ENCODE results near the gene ETNK1. TPM values are rescaled to one million over a fixed set of nuclear protein-coding genes. Genes with fewer than 3 reads are reported as not detected.
"Not testable (repeated sequence)": the region's sequence is repeated elsewhere in the genome, so short reads cannot be mapped to it uniquely, and the experiment has no call there.

The ETNK1 gene
- polyA plus RNA-seq, 1 of the 3 experiments (the other 2 are of a cell fraction): 7.9 TPM

DNA sequence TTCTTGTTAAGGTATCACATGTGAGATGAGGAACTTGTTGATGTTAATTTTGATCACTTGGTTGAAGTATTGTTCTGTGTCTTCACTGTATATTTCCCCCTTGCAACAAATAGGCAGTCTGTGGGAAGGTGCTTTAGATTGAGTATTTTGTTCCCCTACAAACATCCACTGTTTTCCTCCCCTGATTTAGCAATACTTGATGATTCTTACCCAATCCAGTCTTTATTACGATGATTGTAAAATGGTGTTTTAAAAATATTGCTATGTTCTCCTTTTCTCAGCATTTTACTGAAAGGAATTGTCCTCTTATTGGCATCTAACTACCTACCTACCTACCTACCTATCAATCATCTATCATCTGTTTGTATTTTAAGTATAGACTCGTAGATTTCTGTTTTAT lies 66.3 kb downstream of the ETNK1 start:
- ChIA-PET CTCF (no interaction called here), POLR2A (no interaction called here)
- 93% methylated on average over 2 of the region's 2 CpGs for WGBS (ENCODE audit: low lambda C conversion rate)
- no peaks in the 10 kb centered on the region for H3K9me3 ChIP-seq
- peaks cover 8 to 12% of the 10 kb centered on the region in 2 experiments for H3K36me3 ChIP-seq (replicated peaks in 1 of 2; ENCODE audit: control insufficient read depth in 1 of 2, insufficient read depth in 2 of 2, low read length in 1 of 2)
- H3K27ac ChIP-seq (ENCODE audit: low read depth in 2 of 2, low read length in 1 of 2): no peak overlapping the region
- no peaks in the 10 kb centered on the region for H3K79me2 ChIP-seq (ENCODE audit: insufficient read depth)
- H3K4me1 ChIP-seq (ENCODE audit: control insufficient read depth in 1 of 2, insufficient read depth in 2 of 2, low read depth in 1 of 2, low read length in 1 of 2): peaks cover 0 to 6% of the 10 kb centered on the region in 2 experiments; a peak in 1 of 4 replicates
- H3F3A ChIP-seq (replicated peaks; ENCODE audit: insufficient read depth): peaks cover 13% of the 10 kb centered on the region
- TF ChIP-seq, protein P1, sequence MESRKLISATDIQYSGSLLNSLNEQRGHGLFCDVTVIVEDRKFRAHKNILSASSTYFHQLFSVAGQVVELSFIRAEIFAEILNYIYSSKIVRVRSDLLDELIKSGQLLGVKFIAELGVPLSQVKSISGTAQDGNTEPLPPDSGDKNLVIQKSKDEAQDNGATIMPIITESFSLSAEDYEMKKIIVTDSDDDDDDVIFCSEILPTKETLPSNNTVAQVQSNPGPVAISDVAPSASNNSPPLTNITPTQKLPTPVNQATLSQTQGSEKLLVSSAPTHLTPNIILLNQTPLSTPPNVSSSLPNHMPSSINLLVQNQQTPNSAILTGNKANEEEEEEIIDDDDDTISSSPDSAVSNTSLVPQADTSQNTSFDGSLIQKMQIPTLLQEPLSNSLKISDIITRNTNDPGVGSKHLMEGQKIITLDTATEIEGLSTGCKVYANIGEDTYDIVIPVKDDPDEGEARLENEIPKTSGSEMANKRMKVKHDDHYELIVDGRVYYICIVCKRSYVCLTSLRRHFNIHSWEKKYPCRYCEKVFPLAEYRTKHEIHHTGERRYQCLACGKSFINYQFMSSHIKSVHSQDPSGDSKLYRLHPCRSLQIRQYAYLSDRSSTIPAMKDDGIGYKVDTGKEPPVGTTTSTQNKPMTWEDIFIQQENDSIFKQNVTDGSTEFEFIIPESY (IDR thresholded peaks at IDR 0.05; ENCODE audit: borderline replicate concordance, low read depth): no peak
- no peak for TF ChIP-seq TEAD4 (IDR thresholded peaks at IDR 0.05; ENCODE audit: borderline replicate concordance, insufficient read depth)
- no peak for TF ChIP-seq GABPA (IDR thresholded peaks at IDR 0.05; ENCODE audit: low read depth)
- no peak for TF ChIP-seq TCF12 (IDR thresholded peaks at IDR 0.05)
- TF ChIP-seq, protein P2, sequence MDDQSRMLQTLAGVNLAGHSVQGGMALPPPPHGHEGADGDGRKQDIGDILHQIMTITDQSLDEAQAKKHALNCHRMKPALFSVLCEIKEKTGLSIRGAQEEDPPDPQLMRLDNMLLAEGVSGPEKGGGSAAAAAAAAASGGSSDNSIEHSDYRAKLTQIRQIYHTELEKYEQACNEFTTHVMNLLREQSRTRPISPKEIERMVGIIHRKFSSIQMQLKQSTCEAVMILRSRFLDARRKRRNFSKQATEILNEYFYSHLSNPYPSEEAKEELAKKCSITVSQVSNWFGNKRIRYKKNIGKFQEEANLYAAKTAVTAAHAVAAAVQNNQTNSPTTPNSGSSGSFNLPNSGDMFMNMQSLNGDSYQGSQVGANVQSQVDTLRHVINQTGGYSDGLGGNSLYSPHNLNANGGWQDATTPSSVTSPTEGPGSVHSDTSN (IDR thresholded peaks at IDR 0.05): no peak
- TF ChIP-seq JUND (IDR thresholded peaks at IDR 0.05): no peak
- no peak for TF ChIP-seq FOXM1 (IDR thresholded peaks at IDR 0.05; ENCODE audit: low read depth)
- TF ChIP-seq MEF2A (IDR thresholded peaks at IDR 0.05; ENCODE audit: borderline replicate concordance, low read depth): no peak
- no peak for TF ChIP-seq EP300 (IDR thresholded peaks at IDR 0.05; ENCODE audit: borderline replicate concordance in 1 of 2, low read depth in 1 of 2, low read length in 1 of 2)
- no peaks in the 10 kb centered on the region for H4K20me1 ChIP-seq (ENCODE audit: insufficient read depth)
- no peak overlapping the region for H2AFZ ChIP-seq (ENCODE audit: low read depth)
- 0 out of 2 replicates have a peak, but pooled peaks cover 2% of the 10 kb centered on the region for H3K9me2 ChIP-seq
- H3K27me3 ChIP-seq (ENCODE audit: insufficient read depth): no peaks in the 10 kb centered on the region
- H3K9ac ChIP-seq: no peak overlapping the region
- H3K4me2 ChIP-seq: no peak overlapping the region
- H3K4me3 ChIP-seq (ENCODE audit: low read depth in 2 of 2, low read length in 1 of 2): no peak overlapping the region
- DNase-seq: no peak

DNA sequence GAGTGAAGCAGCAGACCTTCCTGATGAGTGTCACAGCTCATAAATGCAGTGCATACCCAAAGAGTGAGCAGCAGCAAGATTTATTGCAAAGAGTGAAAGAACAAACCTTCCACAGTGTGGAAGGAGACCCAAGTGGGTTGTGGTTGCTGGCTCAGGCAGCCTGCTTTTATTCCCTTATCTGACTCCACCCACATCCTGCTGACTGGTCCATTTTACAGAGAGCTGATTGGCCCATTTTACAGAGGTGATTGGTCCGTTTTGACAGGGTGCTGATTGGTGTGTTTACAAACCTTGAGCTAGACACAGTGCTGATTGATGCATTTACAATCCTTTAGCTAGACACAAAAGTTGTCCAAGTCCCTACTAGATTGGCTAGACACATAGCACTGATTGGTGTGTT lies 67.5 kb downstream of the ETNK1 start:
- H3K4me2 ChIP-seq; H3K36me3 ChIP-seq (replicated peaks in 1 of 2; ENCODE audit: control insufficient read depth in 1 of 2, insufficient read depth in 2 of 2, low read length in 1 of 2); H3K4me1 ChIP-seq (ENCODE audit: control insufficient read depth in 1 of 2, insufficient read depth in 2 of 2, low read depth in 1 of 2, low read length in 1 of 2); H3K9ac ChIP-seq; H2AFZ ChIP-seq (ENCODE audit: low read depth); H3K27ac ChIP-seq (ENCODE audit: low read depth in 2 of 2, low read length in 1 of 2); H3K27me3 ChIP-seq (ENCODE audit: insufficient read depth); CTCF ChIA-PET; H3K4me3 ChIP-seq (ENCODE audit: low read depth in 2 of 2, low read length in 1 of 2); DNase-seq; H3F3A ChIP-seq (replicated peaks; ENCODE audit: insufficient read depth); H3K9me2 ChIP-seq; POLR2A ChIA-PET; H3K79me2 ChIP-seq (ENCODE audit: insufficient read depth); H3K9me3 ChIP-seq; H4K20me1 ChIP-seq (ENCODE audit: insufficient read depth): not testable (repeated sequence)
- 67% methylated on average over 1 of the region's 1 CpG for WGBS (ENCODE audit: low lambda C conversion rate)

DNA sequence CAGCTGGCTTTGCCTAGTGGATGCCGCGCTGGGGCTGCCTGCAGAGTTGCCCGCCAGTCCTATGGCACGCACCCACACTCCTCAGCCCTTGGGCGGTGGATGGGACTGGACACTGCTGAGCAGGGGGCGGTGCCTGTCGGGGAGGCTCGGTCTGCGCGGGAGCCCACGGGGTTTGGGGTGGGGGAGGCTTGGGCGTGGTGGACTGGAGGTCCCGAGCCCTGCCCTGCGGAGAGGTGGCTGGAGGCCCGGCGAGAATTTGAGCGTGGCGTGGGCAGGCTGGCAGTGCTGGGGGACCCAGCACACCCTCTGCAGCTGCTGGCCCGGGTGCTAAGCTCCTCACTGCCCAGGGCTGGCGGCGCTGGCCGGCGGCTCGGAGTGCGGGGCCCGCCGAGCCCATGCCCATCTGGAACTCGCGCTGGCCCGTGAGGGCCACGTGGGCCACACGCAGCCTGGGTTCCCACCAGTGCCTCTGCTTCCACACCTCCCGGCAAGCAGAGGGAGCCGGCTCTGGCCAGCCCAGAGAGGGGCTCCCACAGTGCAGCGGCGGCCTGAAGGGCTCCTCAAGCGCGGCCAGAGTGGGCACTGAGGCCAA lies 68.1 kb downstream of the ETNK1 start:
- DNase-seq: no peak
- no peaks in the 10 kb centered on the region for H3K27me3 ChIP-seq (ENCODE audit: insufficient read depth)
- ChIA-PET CTCF (no interaction called here), POLR2A (no interaction called here)
- H3K9me2 ChIP-seq: 0 out of 2 replicates have a peak, but pooled peaks cover 2% of the 10 kb centered on the region
- TF ChIP-seq MXI1 (IDR thresholded peaks at IDR 0.05; ENCODE audit: low read depth, low read length): no peak
- TF ChIP-seq, protein P1 (IDR thresholded peaks at IDR 0.05; ENCODE audit: borderline replicate concordance, low read depth): no peak
- TF ChIP-seq RCOR1 (IDR thresholded peaks at IDR 0.05; ENCODE audit: low read length): no peak
- TF ChIP-seq RAD21 (IDR thresholded peaks at IDR 0.05; ENCODE audit: low read length): no peak
- TF ChIP-seq SIN3A (IDR thresholded peaks at IDR 0.05; ENCODE audit: borderline replicate concordance, low read depth, low read length): no peak
- TF ChIP-seq, protein P3, sequence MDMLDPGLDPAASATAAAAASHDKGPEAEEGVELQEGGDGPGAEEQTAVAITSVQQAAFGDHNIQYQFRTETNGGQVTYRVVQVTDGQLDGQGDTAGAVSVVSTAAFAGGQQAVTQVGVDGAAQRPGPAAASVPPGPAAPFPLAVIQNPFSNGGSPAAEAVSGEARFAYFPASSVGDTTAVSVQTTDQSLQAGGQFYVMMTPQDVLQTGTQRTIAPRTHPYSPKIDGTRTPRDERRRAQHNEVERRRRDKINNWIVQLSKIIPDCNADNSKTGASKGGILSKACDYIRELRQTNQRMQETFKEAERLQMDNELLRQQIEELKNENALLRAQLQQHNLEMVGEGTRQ (IDR thresholded peaks at IDR 0.05; ENCODE audit: borderline replicate concordance, low read depth, low read length): no peak
- TF ChIP-seq SMC3 (IDR thresholded peaks at IDR 0.05; ENCODE audit: low read depth, low read length): no peak
- no peak for TF ChIP-seq EP300 (IDR thresholded peaks at IDR 0.05; ENCODE audit: borderline replicate concordance in 1 of 2, low read depth in 1 of 2, low read length in 1 of 2)
- H3K4me3 ChIP-seq (ENCODE audit: low read depth in 2 of 2, low read length in 1 of 2): no peak overlapping the region
- no peaks in the 10 kb centered on the region for H3K79me2 ChIP-seq (ENCODE audit: insufficient read depth)
- WGBS (ENCODE audit: low lambda C conversion rate): 90% methylated on average over 35 of the region's 38 CpGs
- no peak overlapping the region for H3K9ac ChIP-seq
- H3F3A ChIP-seq (replicated peaks; ENCODE audit: insufficient read depth): peaks cover 2% of the 10 kb centered on the region
- no peaks in the 10 kb centered on the region for H4K20me1 ChIP-seq (ENCODE audit: insufficient read depth)
- no peaks in the 10 kb centered on the region for H3K9me3 ChIP-seq
- peaks cover 8% of the 10 kb centered on the region in 2 experiments for H3K36me3 ChIP-seq (replicated peaks in 1 of 2; ENCODE audit: control insufficient read depth in 1 of 2, insufficient read depth in 2 of 2, low read length in 1 of 2)
- H3K27ac ChIP-seq (ENCODE audit: low read depth in 2 of 2, low read length in 1 of 2): no peak overlapping the region
- no peak overlapping the region for H3K4me2 ChIP-seq
- H3K4me1 ChIP-seq (ENCODE audit: control insufficient read depth in 1 of 2, insufficient read depth in 2 of 2, low read depth in 1 of 2, low read length in 1 of 2): peaks cover 0 to 3% of the 10 kb centered on the region in 2 experiments; a peak in 1 of 4 replicates
- H2AFZ ChIP-seq (ENCODE audit: low read depth): no peak overlapping the region

Measured in SK-N-SH (cell line).